Dedifferentiated amniotic fluid mesenchymal stem cell (primary cell): ENCODE measurements around the gene FOXA3.

Experiments used
- DNase-seq: peaks from one replicate; pipeline ENCODE4 v3.0.0-alpha.2; 2016; ENCODE audit errors: extremely low spot score

The FOXA3 gene

GRCh38 chr19:45873219-45873772 is 9.2 kb downstream of the FOXA3 start:
- no peak for DNase-seq

- DNase-seq, result no peak
Measured at GRCh38 chr19:45874620-45874966, 10.5 kb downstream of the FOXA3 start.

DNA sequence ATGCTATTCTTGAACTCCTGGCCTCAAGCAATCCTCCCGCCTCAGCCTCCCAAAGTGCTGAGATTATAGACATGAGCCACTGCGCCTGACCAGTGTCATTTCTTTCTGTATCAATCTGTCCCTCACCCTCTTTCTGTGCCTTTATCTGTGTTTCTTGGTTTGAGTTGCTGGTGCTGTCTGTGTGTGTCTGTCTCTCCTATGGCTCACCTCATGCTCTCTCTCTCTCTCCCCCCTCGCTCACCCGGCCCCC is 12.0 kb downstream of the FOXA3 start:
- no peak for DNase-seq

DNA sequence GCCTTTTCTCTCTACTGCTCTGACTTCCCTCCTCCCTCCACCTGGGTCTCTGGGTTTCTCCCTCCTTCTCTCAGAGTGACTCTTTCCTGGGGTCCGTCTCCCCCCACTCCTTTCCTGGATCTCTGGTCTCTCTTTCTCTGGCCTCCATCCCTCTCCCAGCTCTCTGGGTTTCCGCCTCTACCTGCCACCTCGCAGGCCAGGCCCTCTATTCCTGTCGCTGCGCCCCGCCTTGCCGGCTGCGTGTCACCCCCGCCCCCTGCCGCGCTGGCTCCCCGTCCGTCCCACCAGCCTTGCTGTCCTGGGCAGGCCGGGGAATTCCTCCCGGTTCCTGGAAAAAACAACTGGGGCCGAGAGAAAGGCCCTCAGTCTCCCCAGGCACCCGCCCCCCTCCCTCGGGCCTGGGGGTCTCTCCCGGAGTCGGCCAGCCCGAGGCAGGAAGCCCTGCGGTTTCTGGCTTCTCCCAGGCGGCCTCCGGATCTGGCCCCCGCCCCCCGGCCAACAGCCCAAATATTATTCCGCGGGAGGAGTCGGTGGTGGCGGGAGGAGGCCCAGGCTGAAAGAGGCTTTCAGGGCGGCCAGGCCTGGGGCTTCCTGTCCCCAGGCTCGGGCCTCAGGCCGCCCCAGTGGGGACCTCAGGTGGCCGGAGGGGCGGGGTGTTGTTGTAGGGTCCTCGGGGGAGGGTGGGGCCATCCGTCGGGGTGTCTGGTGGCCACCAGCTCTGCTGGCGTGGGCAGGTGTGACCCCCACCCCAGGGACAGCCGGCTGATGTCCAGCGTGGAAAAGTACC is 12.5 kb downstream of the FOXA3 start:
- DNase-seq, result no peak

DNA sequence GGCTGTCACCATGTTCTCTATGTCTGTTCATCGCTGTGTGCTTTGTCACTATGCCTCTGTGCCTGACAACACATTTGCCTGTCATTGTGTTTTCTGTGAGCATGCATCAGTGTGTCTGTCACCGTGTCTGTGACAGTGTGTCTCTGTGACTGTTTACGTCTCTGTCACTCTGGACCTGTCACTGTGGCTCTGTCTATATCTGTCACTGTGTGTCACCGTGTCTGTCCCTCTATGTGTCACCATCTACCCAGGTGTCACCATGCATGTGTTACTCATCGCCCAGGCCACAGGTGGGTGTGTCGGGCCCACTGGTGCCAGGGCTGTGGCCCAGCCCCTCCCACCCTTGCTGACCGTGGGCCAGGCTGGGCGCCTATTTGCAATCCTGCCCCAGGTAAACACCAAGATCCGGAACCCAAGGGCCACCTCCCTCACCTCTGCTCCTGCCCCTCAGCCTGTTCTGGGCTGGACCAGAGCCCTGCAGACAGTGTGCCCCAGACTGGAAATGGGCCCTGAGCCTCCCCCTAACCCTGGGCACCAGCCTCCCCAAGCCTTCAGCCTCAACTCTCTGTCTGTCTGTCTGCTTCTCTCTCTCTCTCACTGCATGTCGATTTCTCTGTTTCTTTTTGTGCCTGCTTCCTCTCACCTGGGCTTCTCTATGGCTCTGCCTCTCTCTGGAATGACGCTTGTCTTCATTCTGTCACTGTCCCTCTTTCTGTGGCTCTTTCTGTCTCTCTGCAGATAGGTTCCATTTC is 14.1 kb downstream of the FOXA3 start:
- no peak for DNase-seq

- no peak for DNase-seq
Measured at GRCh38 chr19:45879055-45879454, 14.9 kb downstream of the FOXA3 start.

GRCh38 chr19:45879971-45880370 is 15.8 kb downstream of the FOXA3 start:
- DNase-seq, result no peak

- DNase-seq, result no peak
Measured at GRCh38 chr19:45881082-45881908, 17.2 kb downstream of the FOXA3 start.

DNA sequence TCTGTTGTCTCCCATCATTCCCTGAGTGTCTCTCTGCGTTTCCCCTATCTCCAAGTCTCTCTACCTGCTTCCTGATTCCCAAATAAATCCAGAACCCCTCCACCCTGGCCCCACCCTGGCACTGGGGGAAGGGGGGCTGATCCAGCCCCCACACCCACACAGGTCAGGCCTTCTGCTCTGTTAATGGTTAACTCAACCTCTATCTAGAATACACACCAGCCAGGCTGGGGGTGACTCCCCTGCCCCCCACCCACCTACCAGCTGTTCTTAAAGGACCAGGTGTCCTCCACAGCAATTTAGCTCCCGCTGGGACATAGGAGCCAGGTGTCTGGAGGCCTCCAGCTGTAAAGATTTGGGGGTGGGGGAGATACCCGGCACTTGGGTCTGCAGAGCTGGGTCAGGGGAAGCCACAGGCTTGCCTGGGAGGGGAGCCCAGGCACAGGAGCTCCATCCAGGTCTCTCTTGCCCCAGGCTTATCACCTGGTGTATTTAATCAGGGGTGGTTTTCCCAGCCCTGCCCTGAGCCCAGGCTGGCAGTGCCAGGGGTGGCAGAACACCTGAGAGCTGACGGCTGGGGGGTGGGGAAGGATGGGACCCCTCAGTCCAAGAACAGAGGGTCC is 17.9 kb downstream of the FOXA3 start:
- no peak for DNase-seq

DNA sequence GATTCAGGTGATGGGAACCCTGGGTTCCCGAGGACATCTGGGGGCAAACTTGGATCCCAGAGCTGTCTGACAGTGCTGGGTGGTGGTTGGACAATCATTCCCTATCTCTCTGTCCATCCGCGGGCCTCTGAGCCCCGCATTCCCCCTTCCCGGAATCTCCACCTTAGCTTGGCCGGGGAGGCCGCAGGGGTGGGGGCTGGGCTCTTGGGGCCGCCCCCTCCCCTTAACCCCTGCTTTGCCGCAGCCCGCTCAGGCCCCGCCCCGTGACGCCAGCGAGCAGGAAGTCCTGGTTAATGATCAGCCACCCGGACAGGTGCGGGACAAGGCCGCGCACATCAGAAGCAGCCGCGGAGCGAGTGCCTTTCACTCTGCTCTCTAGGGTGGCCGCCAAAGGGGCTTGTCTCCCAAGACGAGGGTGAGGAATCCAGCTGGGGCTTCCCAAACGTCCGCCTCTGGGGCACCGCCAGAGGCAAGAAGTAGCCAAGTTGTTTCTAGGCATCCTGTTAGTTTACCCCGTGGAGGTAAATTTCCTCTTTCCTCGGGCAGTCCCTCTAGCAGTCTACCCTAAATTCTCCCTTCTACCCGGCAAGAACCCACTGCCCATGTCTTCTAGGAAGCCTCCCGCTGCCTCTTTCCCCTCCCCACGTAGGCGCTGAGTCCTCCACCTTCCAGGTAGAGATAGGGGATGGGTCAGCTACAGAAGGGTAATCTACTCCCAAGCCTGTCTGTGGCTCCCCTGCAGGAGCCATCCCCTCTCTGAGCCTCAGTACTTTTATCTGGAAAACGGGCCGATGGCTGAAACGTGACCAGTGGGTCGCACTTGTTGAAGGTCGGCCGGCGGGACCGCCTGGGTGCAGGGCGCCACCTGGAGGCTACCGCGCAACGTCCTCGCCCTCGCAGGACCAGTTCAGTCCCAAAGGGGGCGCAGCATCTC is 18.8 kb downstream of the FOXA3 start:
- peak; percentile 70 for DNase-seq

- DNase-seq, result no peak
Measured at GRCh38 chr19:45883586-45883880, 19.4 kb downstream of the FOXA3 start.

GRCh38 chr19:45883881-45884681 is 20.0 kb downstream of the FOXA3 start:
- DNase-seq, result no peak

GRCh38 chr19:45884682-45885555 is 20.8 kb downstream of the FOXA3 start:
- no peak for DNase-seq

DNA sequence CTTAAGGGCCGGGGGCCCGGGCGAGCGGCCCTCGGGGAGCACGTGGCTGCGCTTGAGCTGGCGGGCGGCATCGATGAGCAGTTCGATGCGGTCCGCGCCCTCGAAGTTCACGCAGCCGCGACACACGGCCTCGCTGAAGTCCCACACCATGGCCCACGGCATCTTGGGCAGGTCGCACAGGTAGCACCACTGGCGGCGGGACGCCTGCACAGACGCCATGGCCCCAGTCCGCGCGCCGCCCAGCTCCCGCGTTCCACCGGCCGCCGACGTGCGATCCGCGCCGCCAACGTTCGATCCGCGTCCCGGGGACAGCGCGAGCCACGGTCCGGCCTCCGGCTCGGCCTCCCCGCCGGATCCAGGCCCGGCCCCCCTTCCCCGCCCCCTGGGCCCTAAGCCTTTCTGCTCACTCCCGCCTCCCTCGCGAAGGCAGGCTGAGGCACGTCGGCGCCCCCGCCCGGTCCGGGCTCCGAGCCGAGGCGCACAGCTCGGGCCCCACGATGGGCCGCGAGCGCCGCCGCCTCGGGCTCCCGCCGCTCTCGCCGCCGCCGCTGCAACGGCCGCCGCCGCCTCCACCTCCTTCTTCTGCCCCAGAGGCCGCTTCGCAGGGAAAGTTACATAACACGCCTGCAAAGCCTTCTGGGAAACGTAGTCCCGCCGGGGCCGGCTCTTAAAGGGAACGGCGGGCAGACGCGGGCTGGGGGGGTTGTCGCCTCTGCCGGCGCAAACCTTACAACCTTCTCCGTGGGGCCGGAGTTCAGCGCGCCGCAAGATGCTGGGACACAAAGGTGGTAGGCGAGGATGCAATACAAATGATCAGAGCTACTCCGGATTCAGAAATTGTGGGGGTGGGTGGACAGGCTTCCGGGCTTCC is 21.7 kb downstream of the FOXA3 start, which contains the start of gene IRF2BP1:
IRF2BP1 (minus strand) TSS at position 586 of the 871 bp plus-strand sequence; CDS start at position 219, 367 bp downstream.
- DNase-seq, result peak; percentile 94

DNA sequence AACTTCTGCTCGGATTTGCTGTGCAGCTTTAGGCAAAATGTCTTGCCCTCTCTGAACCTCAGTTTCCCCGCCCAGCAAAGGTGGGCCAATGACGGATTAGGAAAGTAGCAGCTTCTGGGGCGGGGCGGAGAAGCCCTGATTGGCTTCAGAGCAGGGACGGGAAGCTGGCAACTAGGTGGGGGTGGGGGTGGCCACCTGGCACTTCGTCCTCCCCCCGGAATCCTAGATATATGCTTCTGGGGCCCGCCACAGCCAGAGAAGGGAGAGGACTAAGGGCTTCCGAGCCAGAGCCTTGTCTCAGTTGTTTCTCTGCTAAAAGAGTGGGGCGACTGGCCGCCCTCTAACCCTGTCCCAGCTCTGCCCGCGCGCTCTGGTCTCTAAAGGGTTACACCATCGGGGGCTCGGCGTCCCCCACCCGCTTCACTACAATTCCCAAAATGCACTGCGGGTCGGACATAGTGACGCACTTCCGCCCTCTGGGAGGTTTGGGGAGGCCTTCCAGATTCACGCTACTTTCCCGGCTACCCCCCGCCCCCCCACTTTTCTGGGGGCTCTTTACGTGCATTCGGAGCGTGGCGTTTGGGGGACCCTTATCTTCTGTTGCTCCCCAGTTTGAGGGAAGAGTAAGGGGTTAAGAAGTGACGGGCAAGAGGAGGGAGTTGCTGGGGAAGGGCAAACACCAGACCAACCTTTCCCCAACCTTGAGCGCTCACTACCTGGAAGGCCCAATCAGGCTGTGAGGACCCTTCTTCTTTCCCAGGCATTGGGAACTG is 22.5 kb downstream of the FOXA3 start:
- DNase-seq, result peak; percentile 92

DNA sequence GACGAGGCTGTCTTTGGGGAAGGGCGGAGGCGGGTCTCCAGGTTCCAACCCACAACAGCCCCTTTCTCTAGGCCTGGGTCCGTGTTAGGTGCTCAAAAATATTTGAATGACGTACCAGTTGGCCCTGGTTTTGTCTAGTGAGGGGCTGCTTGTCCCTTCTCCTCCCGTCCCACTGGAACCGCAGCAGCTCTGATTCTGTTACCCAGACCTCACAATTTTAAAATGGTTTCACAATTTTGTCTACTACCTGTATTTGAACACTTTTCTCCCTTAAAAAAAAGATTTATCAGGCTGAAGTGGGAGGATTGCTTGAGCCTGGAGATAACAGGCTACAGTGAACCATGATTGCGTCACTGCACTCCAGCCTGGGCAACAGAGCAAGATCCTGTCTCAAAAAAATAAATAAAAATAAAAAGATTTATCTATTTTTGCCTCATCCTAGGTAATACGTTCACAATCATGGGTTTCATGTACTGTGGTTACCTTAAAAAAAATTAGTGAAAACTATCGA is 23.1 kb downstream of the FOXA3 start:
- DNase-seq, result no peak

DNA sequence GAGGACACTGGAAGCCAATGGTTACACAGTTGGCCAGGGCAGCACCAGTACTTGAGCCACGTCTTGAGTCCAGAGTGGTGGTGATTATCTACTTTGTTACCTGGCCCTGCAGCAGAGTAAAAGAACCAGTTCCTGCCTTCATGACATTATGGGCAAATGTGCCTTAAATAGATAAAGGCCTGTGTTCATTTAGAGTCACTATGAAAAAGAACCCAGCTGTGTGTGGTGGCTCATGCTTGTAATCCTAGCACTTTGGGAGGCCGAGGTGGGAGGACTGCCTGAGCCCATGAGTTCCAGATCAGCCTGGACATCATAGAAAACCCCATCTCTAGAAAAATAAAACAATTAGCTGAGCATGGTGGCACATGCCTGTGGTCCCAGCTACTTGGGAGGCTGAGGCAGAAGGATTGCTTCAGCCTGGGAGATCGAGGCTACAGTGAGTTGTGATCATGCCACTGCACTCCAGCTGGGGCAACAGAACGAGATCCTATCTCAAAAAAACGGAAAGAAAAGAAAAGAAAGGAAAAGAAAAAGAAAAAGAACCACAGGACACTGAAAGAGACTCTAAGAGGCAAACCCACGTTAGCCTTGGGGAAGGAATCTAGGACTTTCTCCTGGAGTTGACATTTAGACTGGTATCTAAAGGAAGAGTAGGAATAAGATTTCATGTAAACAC is 25.2 kb downstream of the FOXA3 start:
- DNase-seq, result no peak
